ENCODE measurements around the gene EDN3. TPM values are rescaled to one million over a fixed set of nuclear protein-coding genes. Genes with fewer than 3 reads are reported as not detected.

Gene EDN3, protein sequence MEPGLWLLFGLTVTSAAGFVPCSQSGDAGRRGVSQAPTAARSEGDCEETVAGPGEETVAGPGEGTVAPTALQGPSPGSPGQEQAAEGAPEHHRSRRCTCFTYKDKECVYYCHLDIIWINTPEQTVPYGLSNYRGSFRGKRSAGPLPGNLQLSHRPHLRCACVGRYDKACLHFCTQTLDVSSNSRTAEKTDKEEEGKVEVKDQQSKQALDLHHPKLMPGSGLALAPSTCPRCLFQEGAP
- 0.18 TPM in 1 of 2 replicates, not detected in the other for total RNA-seq
- not detected in 2 replicates for polyA plus RNA-seq

DNA sequence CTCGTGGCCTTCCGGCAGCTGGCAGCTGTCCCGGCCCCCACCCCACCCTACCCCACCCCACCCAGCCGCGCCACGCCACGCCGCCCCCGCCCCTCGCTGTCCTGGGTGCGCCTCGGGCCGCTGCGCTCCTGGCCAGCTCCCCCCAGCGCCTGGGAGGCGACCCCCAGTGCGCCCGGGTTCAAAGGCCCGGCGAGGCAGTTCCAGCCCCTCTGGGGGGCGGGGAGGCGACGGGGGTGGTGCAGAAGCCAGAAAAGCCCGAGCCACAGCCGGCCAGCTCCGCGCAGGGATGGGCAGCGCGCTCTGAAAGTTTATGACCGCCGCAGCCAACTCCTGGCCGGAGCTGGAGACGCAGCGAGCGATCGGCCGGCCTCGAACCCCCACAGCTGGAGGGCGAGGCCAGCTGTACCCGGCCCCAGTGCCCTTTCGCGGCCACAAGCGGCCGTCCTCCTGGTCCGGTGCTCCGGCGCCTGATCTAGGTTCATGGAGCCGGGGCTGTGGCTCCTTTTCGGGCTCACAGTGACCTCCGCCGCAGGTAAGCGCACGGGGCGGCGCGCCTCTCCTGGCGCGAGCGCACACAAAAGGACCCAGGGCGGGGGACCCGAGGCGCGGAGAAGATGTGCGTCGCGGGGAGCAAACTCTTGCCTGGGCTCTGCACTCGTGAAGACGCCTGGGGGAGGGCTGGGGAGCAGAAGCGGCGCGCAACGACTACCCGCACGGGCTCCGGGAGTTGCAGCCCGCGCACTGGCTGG is at the start of gene EDN3:
Gene EDN3, plus strand, starts transcription at position 279 of the 749 bp plus-strand sequence. Its CDS starts 202 bp downstream, at position 481.
- H3K9me3 ChIP-seq (ENCODE audit: low read depth): no peaks in the 10 kb centered on the region
- no peak for TF ChIP-seq CTCF (IDR thresholded peaks at IDR 0.05; ENCODE audit: low read depth, low read length)
- DNase-seq (ENCODE audit: low read depth in 1 of 2, low spot score in 1 of 2): no peak
- H3K36me3 ChIP-seq: no peaks in the 10 kb centered on the region
- no peaks in the 10 kb centered on the region for H3K4me1 ChIP-seq (ENCODE audit: low read depth)
- no peak within 1 kb of the TSS for H3K4me3 ChIP-seq
- H3K27ac ChIP-seq: no peak within 1 kb of the TSS
- peaks cover 96% of the 10 kb centered on the region for H3K27me3 ChIP-seq

GRCh38 chr20:59253325-59253724 is 47.1 kb upstream of the EDN3 start:
- no peak overlapping the region for H3K4me3 ChIP-seq
- H3K27ac ChIP-seq: no peak overlapping the region
- no peaks in the 10 kb centered on the region for H3K36me3 ChIP-seq
- H3K27me3 ChIP-seq: peaks cover 5% of the 10 kb centered on the region
- no peak for TF ChIP-seq CTCF (IDR thresholded peaks at IDR 0.05; ENCODE audit: low read depth, low read length)
- no peak for DNase-seq (ENCODE audit: low read depth in 1 of 2, low spot score in 1 of 2)
- H3K4me1 ChIP-seq (ENCODE audit: low read depth): no peaks in the 10 kb centered on the region
- no peaks in the 10 kb centered on the region for H3K9me3 ChIP-seq (ENCODE audit: low read depth)

DNA sequence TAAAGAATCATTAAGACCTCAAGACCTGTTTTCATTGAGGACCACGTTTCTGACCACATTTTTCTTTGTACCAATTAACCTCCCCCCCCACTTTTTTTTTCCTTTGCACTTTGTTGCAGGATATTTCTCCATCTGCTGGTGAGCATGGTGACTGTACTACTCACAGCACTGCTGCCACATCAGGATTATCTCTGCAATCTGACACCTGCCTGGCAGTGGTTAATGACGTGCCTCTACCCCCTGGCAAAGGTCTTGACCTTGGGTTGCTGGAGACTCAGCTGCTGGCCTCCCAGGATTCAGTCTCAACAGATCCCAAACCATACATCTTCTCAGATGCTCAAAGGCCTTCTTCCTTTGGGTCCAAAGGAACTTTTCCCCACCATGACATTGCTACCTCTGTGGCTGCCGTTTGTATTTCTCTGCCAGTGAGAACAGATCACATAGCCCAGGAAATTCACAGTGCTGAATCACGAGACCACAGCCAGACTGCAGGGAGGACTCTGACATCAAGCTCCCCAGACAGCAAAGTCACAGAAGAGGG is 46.6 kb upstream of the EDN3 start:
- Histone ChIP-seq H3K27ac (no peak overlapping the region), H3K9me3 (ENCODE audit: low read depth) (no peaks in the 10 kb centered on the region), H3K36me3 (no peaks in the 10 kb centered on the region), H3K4me3 (no peak overlapping the region), H3K27me3 (peaks cover 5% of the 10 kb centered on the region), H3K4me1 (ENCODE audit: low read depth) (no peaks in the 10 kb centered on the region)
- no peak for TF ChIP-seq CTCF (IDR thresholded peaks at IDR 0.05; ENCODE audit: low read depth, low read length)
- no peak for DNase-seq (ENCODE audit: low read depth in 1 of 2, low spot score in 1 of 2)

DNA sequence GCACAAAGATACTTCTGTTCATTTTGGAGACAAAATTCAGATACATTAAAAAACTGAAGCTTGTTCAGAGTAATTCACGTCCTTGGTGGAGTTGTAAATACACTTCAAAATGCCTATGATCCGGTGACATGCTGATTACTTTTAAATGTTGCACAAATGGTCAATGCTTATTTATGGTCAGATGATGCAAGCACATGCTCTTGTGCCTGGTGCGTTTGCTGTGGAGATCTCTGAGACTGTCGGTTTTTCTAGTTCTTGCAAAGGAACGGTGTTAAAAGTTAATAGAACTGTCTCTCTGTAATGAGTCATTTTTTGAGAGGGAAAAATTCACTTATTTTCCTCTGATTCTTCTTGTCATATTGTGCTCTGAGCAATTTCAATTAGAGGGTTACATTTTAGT is 45.2 kb upstream of the EDN3 start:
- H3K4me1 ChIP-seq (ENCODE audit: low read depth): no peaks in the 10 kb centered on the region
- no peaks in the 10 kb centered on the region for H3K36me3 ChIP-seq
- H3K27me3 ChIP-seq: peaks cover 5% of the 10 kb centered on the region
- no peak overlapping the region for H3K27ac ChIP-seq
- no peak for TF ChIP-seq CTCF (IDR thresholded peaks at IDR 0.05; ENCODE audit: low read depth, low read length)
- H3K9me3 ChIP-seq (ENCODE audit: low read depth): no peaks in the 10 kb centered on the region
- no peak for DNase-seq (ENCODE audit: low read depth in 1 of 2, low spot score in 1 of 2)
- H3K4me3 ChIP-seq: no peak overlapping the region

GRCh38 chr20:59258221-59258621 is 42.2 kb upstream of the EDN3 start:
- no peak for TF ChIP-seq CTCF (IDR thresholded peaks at IDR 0.05; ENCODE audit: low read depth, low read length)
- Histone ChIP-seq H3K27me3 (peaks cover 5% of the 10 kb centered on the region), H3K4me1 (ENCODE audit: low read depth) (no peaks in the 10 kb centered on the region)

More at GRCh38 chr20:59258221-59258621, 42.2 kb upstream of the EDN3 start:
- no peaks in the 10 kb centered on the region for H3K36me3 ChIP-seq
- no peak overlapping the region for H3K27ac ChIP-seq
- DNase-seq (ENCODE audit: low read depth in 1 of 2, low spot score in 1 of 2): no peak
- no peaks in the 10 kb centered on the region for H3K9me3 ChIP-seq (ENCODE audit: low read depth)
- H3K4me3 ChIP-seq: no peak overlapping the region

Data from cardiac muscle cell (in vitro differentiated cells and primary cell).